Thyroid gland (tissue), 4 donors: Measurements from ENCODE around the gene ZBTB25. TPM values are rescaled to one million over a fixed set of nuclear protein-coding genes. Genes with fewer than 3 reads are reported as not detected.

Experiments used
- DNase-seq, 2 donors: peaks; one replicate each; pipeline ENCODE4 v3.0.0-alpha.2; 2019
- H3K27ac ChIP-seq, 3 donors: fragments of 200-600 bp; sonication (generic); 1 replicate in 2 of 3; 2 replicates in 1 of 3; pipeline ENCODE4 v1.5.1; 2016 to 2019; ENCODE audit warnings: mild to moderate bottlenecking in 1 of 3, moderate library complexity in 1 of 3
- H3K27me3 ChIP-seq: fragments of 200-600 bp; sonication (generic); one replicate; pipeline ENCODE4 v1.5.1; 2019
- H3K36me3 ChIP-seq, 2 donors: fragments of 200-600 bp; sonication (generic); one replicate each; pipeline ENCODE4 v1.5.1; 2016 to 2019
- H3K4me1 ChIP-seq, 2 donors: fragments of 200-600 bp; sonication (generic); one replicate each; pipeline ENCODE4 v1.5.1; 2017 to 2019
- H3K4me3 ChIP-seq, 3 donors: fragments of 200-600 bp; sonication (generic); replicated peaks in 1 of 3; 1 replicate in 2 of 3; 2 replicates in 1 of 3; pipeline ENCODE4 v1.5.1; 2016; ENCODE audit warnings: mild to moderate bottlenecking in 1 of 3
- H3K9me3 ChIP-seq: fragments of 200-600 bp; sonication (generic); one replicate; pipeline ENCODE4 v1.5.1; 2017
- CTCF ChIP-seq, 6 experiments: fragments of 200-600 bp in 3 of 6; fragments of 450-650 bp in 3 of 6; sonication (generic) in 3 of 6; IDR thresholded peaks; one replicate each; pipeline ENCODE4 v1.5.1; 2016 to 2019; ENCODE audit warnings: antibody characterized with exemption in 6 of 6, mild to moderate bottlenecking in 2 of 6, inconsistent platforms in 1 of 6, moderate library complexity in 1 of 6
- POLR2A ChIP-seq, 2 donors: fragments of 450-650 bp; IDR thresholded peaks; one replicate each; pipeline ENCODE4 v1.6.1; 2017; ENCODE audit warnings: antibody characterized with exemption in 2 of 2, mild to moderate bottlenecking in 2 of 2, moderate library complexity in 1 of 2
- WGBS, 2 donors: methylation state at CpG; one replicate each; pipeline ENCODE4 v1.1.5; 2017; 5-methylcytosine and 5-hydroxymethylcytosine counted together
- intact Hi-C: fragments of 100-400 bp; cut with DNase I; formaldehyde crosslinking; loops from one replicate; pipeline ENCODE4 v1.15.1; 2023
- total RNA-seq, 4 donors: library from RNA; depleted of rRNA; stranded (reverse); fragments of >200 nt; gene quantifications; one replicate each; pipeline ENCODE4 v1.2.3, GENCODE V29; 2016

ZBTB25 gene
- total RNA-seq, 4 donors from 2014 or later = 15.9 to 23.0 (median 17.7) TPM

- Histone ChIP-seq H3K4me1 (no peaks in the 10 kb centered on the region), H3K36me3 (peaks cover 14 to 25% of the 10 kb centered on the region in 2 donors), H3K27ac (no peak overlapping the region), H3K9me3 (no peaks in the 10 kb centered on the region), H3K4me3 (no peak overlapping the region), H3K27me3 (no peaks in the 10 kb centered on the region)
- WGBS, 2 donors = 95 to 98% methylated on average over 6 of the region's 6 CpGs
- no peak for DNase-seq
- intact Hi-C loops = no loop called here
- TF ChIP-seq CTCF (IDR thresholded peaks at IDR 0.05) (no peak), POLR2A (IDR thresholded peaks at IDR 0.05) (no peak)
These were observed 79.7 kb downstream of the ZBTB25 start for GRCh38 chr14:64423987-64424386.

GRCh38 chr14:64422756-64423155, 80.9 kb downstream of the ZBTB25 start:
- Histone ChIP-seq H3K4me3 (no peak overlapping the region), H3K27me3 (no peaks in the 10 kb centered on the region), H3K36me3 (peaks cover 17 to 27% of the 10 kb centered on the region in 2 donors), H3K27ac (no peak overlapping the region), H3K9me3 (no peaks in the 10 kb centered on the region), H3K4me1 (no peaks in the 10 kb centered on the region)
- intact Hi-C loops = no loop called here
- no peak for TF ChIP-seq CTCF (IDR thresholded peaks at IDR 0.05)
- no peak for TF ChIP-seq POLR2A (IDR thresholded peaks at IDR 0.05)
- 90 to 92% methylated on average over 7 of the region's 7 CpGs for WGBS, 2 donors
- DNase-seq = no peak

- no peak overlapping the region for H3K4me3 ChIP-seq
- intact Hi-C loops = no loop called here
- TF ChIP-seq CTCF (IDR thresholded peaks at IDR 0.05) = no peak
- TF ChIP-seq POLR2A (IDR thresholded peaks at IDR 0.05) = no peak
- no peaks in the 10 kb centered on the region for H3K27me3 ChIP-seq
- peaks cover 17 to 21% of the 10 kb centered on the region in 2 donors for H3K36me3 ChIP-seq
- no peak for DNase-seq
- no peak overlapping the region for H3K27ac ChIP-seq
- WGBS, 2 donors = 97 to 98% methylated on average over 1 of the region's 1 CpG
- no peaks in the 10 kb centered on the region for H3K9me3 ChIP-seq
- H3K4me1 ChIP-seq = no peaks in the 10 kb centered on the region
These were observed 81.6 kb downstream of the ZBTB25 start for GRCh38 chr14:64422005-64422404.

GRCh38 chr14:64421166-64421565, 82.5 kb downstream of the ZBTB25 start:
- H3K27ac ChIP-seq = no peak overlapping the region
- TF ChIP-seq POLR2A (IDR thresholded peaks at IDR 0.05) (no peak), CTCF (IDR thresholded peaks at IDR 0.05) (no peak)
- H3K4me1 ChIP-seq = no peaks in the 10 kb centered on the region
- H3K4me3 ChIP-seq = no peak overlapping the region
- intact Hi-C loops = no loop called here
- DNase-seq = no peak
- H3K27me3 ChIP-seq = no peaks in the 10 kb centered on the region
- whole genome bisulfite sequencing, 2 donors = 71 to 77% methylated on average over 8 of the region's 8 CpGs
- peaks cover 18 to 23% of the 10 kb centered on the region in 2 donors for H3K36me3 ChIP-seq
- H3K9me3 ChIP-seq = no peaks in the 10 kb centered on the region

GRCh38 chr14:64419003-64419402, 84.6 kb downstream of the ZBTB25 start:
- Histone ChIP-seq H3K36me3 (peaks cover 13 to 36% of the 10 kb centered on the region in 2 donors), H3K4me1 (no peaks in the 10 kb centered on the region), H3K27me3 (no peaks in the 10 kb centered on the region), H3K4me3 (no peak overlapping the region), H3K27ac (no peak overlapping the region), H3K9me3 (no peaks in the 10 kb centered on the region)
- WGBS, 2 donors = 88 to 89% methylated on average over 6 to 7 of the region's 7 CpGs
- intact Hi-C loops = no loop called here
- DNase-seq = no peak
- no peak for TF ChIP-seq POLR2A (IDR thresholded peaks at IDR 0.05)
- no peak for TF ChIP-seq CTCF (IDR thresholded peaks at IDR 0.05)
